Measurements from ENCODE around the gene ABCC6.

The ABCC6 gene

GRCh38 chr16:16145286-16145685 lies 78.0 kb downstream of the ABCC6 start:
- no peak overlapping the region for H3K9ac ChIP-seq (ENCODE audit: low read depth, low read length)
- no peaks in the 10 kb centered on the region for H3K27me3 ChIP-seq (ENCODE audit: insufficient read depth, low read length, poor library complexity)
- H3K4me3 ChIP-seq (ENCODE audit: low read depth in 1 of 2, low read length in 2 of 2), result no peak overlapping the region
- H3K79me2 ChIP-seq (ENCODE audit: insufficient read depth, low read length), result no peaks in the 10 kb centered on the region
- TF ChIP-seq, protein P1, sequence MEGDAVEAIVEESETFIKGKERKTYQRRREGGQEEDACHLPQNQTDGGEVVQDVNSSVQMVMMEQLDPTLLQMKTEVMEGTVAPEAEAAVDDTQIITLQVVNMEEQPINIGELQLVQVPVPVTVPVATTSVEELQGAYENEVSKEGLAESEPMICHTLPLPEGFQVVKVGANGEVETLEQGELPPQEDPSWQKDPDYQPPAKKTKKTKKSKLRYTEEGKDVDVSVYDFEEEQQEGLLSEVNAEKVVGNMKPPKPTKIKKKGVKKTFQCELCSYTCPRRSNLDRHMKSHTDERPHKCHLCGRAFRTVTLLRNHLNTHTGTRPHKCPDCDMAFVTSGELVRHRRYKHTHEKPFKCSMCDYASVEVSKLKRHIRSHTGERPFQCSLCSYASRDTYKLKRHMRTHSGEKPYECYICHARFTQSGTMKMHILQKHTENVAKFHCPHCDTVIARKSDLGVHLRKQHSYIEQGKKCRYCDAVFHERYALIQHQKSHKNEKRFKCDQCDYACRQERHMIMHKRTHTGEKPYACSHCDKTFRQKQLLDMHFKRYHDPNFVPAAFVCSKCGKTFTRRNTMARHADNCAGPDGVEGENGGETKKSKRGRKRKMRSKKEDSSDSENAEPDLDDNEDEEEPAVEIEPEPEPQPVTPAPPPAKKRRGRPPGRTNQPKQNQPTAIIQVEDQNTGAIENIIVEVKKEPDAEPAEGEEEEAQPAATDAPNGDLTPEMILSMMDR (IDR thresholded peaks at IDR 0.05; ENCODE audit: borderline replicate concordance, extremely low read depth, low read length, poor library complexity, severe bottlenecking), result no peak
- TF ChIP-seq EZH2 (IDR thresholded peaks at IDR 0.05; ENCODE audit: borderline replicate concordance, low read depth, low read length, severe bottlenecking), result no peak
- H3K27ac ChIP-seq (ENCODE audit: low read length), result no peak overlapping the region
- H4K20me1 ChIP-seq (ENCODE audit: insufficient read depth, low read length), result peaks cover 4% of the 10 kb centered on the region
- H3K9me3 ChIP-seq (ENCODE audit: insufficient read depth, low read length, severe bottlenecking), result no peaks in the 10 kb centered on the region
- DNase-seq (no peak), ATAC-seq (ENCODE audit: insufficient read depth, low read depth) (no peak)
- H3K36me3 ChIP-seq (ENCODE audit: insufficient read depth, low read length), result peaks cover 43% of the 10 kb centered on the region
- H2AFZ ChIP-seq (ENCODE audit: low read depth, low read length), result no peak overlapping the region
- no peaks in the 10 kb centered on the region for H3K4me1 ChIP-seq (ENCODE audit: insufficient read depth, low read length)
- H3K4me2 ChIP-seq (ENCODE audit: insufficient read depth, low read length), result no peak overlapping the region

- ATAC-seq (ENCODE audit: insufficient read depth, low read depth) (no peak), DNase-seq (no peak)
- Histone ChIP-seq H3K4me1 (ENCODE audit: insufficient read depth, low read length) (no peaks in the 10 kb centered on the region), H3K9ac (ENCODE audit: low read depth, low read length) (no peak overlapping the region), H3K4me3 (ENCODE audit: low read depth in 1 of 2, low read length in 2 of 2) (no peak overlapping the region), H3K79me2 (ENCODE audit: insufficient read depth, low read length) (no peaks in the 10 kb centered on the region), H4K20me1 (ENCODE audit: insufficient read depth, low read length) (peaks cover 4% of the 10 kb centered on the region), H3K27me3 (ENCODE audit: insufficient read depth, low read length, poor library complexity) (no peaks in the 10 kb centered on the region), H2AFZ (ENCODE audit: low read depth, low read length) (no peak overlapping the region), H3K9me3 (ENCODE audit: insufficient read depth, low read length, severe bottlenecking) (no peaks in the 10 kb centered on the region), H3K36me3 (ENCODE audit: insufficient read depth, low read length) (peaks cover 50% of the 10 kb centered on the region), H3K27ac (ENCODE audit: low read length) (no peak overlapping the region), H3K4me2 (ENCODE audit: insufficient read depth, low read length) (no peak overlapping the region)
- TF ChIP-seq, protein P1 (IDR thresholded peaks at IDR 0.05; ENCODE audit: borderline replicate concordance, extremely low read depth, low read length, poor library complexity, severe bottlenecking), result no peak
- TF ChIP-seq EZH2 (IDR thresholded peaks at IDR 0.05; ENCODE audit: borderline replicate concordance, low read depth, low read length, severe bottlenecking), result no peak
Measured at GRCh38 chr16:16144416-16144815, 78.9 kb downstream of the ABCC6 start.

GRCh38 chr16:16143931-16144330 lies 79.4 kb downstream of the ABCC6 start:
- Histone ChIP-seq H4K20me1 (ENCODE audit: insufficient read depth, low read length) (peaks cover 4% of the 10 kb centered on the region), H3K27ac (ENCODE audit: low read length) (no peak overlapping the region), H3K79me2 (ENCODE audit: insufficient read depth, low read length) (no peaks in the 10 kb centered on the region), H3K9ac (ENCODE audit: low read depth, low read length) (no peak overlapping the region), H3K27me3 (ENCODE audit: insufficient read depth, low read length, poor library complexity) (no peaks in the 10 kb centered on the region), H3K4me2 (ENCODE audit: insufficient read depth, low read length) (no peak overlapping the region), H2AFZ (ENCODE audit: low read depth, low read length) (no peak overlapping the region), H3K4me1 (ENCODE audit: insufficient read depth, low read length) (no peaks in the 10 kb centered on the region), H3K9me3 (ENCODE audit: insufficient read depth, low read length, severe bottlenecking) (no peaks in the 10 kb centered on the region), H3K4me3 (ENCODE audit: low read depth in 1 of 2, low read length in 2 of 2) (no peak overlapping the region), H3K36me3 (ENCODE audit: insufficient read depth, low read length) (peaks cover 52% of the 10 kb centered on the region)
- DNase-seq, result no peak
- TF ChIP-seq EZH2 (IDR thresholded peaks at IDR 0.05; ENCODE audit: borderline replicate concordance, low read depth, low read length, severe bottlenecking), result no peak
- TF ChIP-seq, protein P1 (IDR thresholded peaks at IDR 0.05; ENCODE audit: borderline replicate concordance, extremely low read depth, low read length, poor library complexity, severe bottlenecking), result no peak
- ATAC-seq (ENCODE audit: insufficient read depth, low read depth), result no peak
